CD4-positive, alpha-beta T cell (primary cell): ENCODE results near the gene LRRC75A. TPM values are rescaled to one million over a fixed set of nuclear protein-coding genes. Genes with fewer than 3 reads are reported as not detected.

Source experiments
- ATAC-seq: fragments of 200-7000 bp; cut with Tn5 transposase; one replicate; pipeline ENCODE4 v1.10.0; 2022; ENCODE audit warnings: mild to moderate bottlenecking; ENCODE audit not compliant: poor library complexity
- CTCF ChIA-PET: fragments of 350-600 bp; sonication (Branson Sonifier 250); formaldehyde crosslinking; loops from one replicate; lab custom pipeline; 2021; ENCODE audit warnings: antibody characterized with exemption, inconsistent platforms; lab: Charles Lee
- POLR2A ChIA-PET: fragments of 350-600 bp; sonication (Branson Sonifier 250); formaldehyde crosslinking; loops from one replicate; lab custom pipeline; 2021; ENCODE audit warnings: antibody characterized with exemption, inconsistent platforms; lab: Charles Lee
- DNase-seq, 14 experiments: peaks; one replicate each; pipeline ENCODE4 v3.0.0-alpha.2; 2013 to 2020; ENCODE audit warnings: mixed read lengths in 2 of 14
- H3K27ac ChIP-seq, 2 donors: one replicate each; pipeline versions ENCODE4 v1.5.1 to v1.7.0; 2013; ENCODE audit warnings: low read length in 2 of 2, low read depth in 1 of 2, mild to moderate bottlenecking in 1 of 2
- H3K27me3 ChIP-seq, 2 experiments: 1 replicate in 1 of 2; 2 replicates in 1 of 2; pipeline versions ENCODE4 v1.6.1 to v1.7.0; 2013; ENCODE audit warnings: low read length in 2 of 2, control low read depth in 1 of 2, mild to moderate bottlenecking in 1 of 2, moderate library complexity in 1 of 2; ENCODE audit not compliant: insufficient read depth in 2 of 2, control insufficient read depth in 1 of 2
- H3K36me3 ChIP-seq: one replicate; pipeline ENCODE4 v1.6.1; 2013; ENCODE audit warnings: low read length, control low read depth; ENCODE audit not compliant: insufficient read depth
- H3K4me1 ChIP-seq: one replicate; pipeline ENCODE4 v1.6.1; 2013; ENCODE audit warnings: low read length, control low read depth; ENCODE audit not compliant: insufficient read depth
- H3K4me3 ChIP-seq: one replicate; pipeline ENCODE4 v1.5.1; 2013; ENCODE audit warnings: mild to moderate bottlenecking, low read length, moderate library complexity
- H3K9me3 ChIP-seq, 2 experiments: 1 replicate in 1 of 2; 2 replicates in 1 of 2; pipeline versions ENCODE4 v1.6.1 to v1.7.0; 2013; ENCODE audit warnings: low read length in 2 of 2, mild to moderate bottlenecking in 2 of 2, control low read depth in 1 of 2, moderate library complexity in 1 of 2; ENCODE audit not compliant: control insufficient read depth in 1 of 2, insufficient read depth in 1 of 2
- H3K27ac Mint-ChIP-seq: one replicate; pipeline ENCODE4 v1.8.0; 2020; ENCODE audit warnings: mixed read lengths
- H3K27me3 Mint-ChIP-seq: one replicate; pipeline ENCODE4 v1.8.0; 2021; ENCODE audit warnings: mixed read lengths
- H3K36me3 Mint-ChIP-seq: one replicate; pipeline ENCODE4 v1.8.0; 2021; ENCODE audit warnings: low read depth, mixed read lengths
- H3K4me1 Mint-ChIP-seq: one replicate; pipeline ENCODE4 v1.8.0; 2021; ENCODE audit warnings: low read depth, mixed read lengths
- H3K4me3 Mint-ChIP-seq: one replicate; pipeline ENCODE4 v1.8.0; 2020; ENCODE audit warnings: mild to moderate bottlenecking, mixed read lengths
- H3K9me3 Mint-ChIP-seq: one replicate; pipeline ENCODE4 v1.8.0; 2020; ENCODE audit warnings: mixed read lengths
- CTCF ChIP-seq: fragments of 200-600 bp; IDR thresholded peaks from one replicate; pipeline ENCODE4 v1.8.0; 2022; ENCODE audit warnings: antibody characterized with exemption, mild to moderate bottlenecking
- intact Hi-C, 2 experiments: fragments of 100-400 bp; cut with DNase I in 1 of 2; cut with micrococcal nuclease in 1 of 2; formaldehyde crosslinking; loops; one replicate each; pipeline versions ENCODE4 v1.15.1 to v1.9.0; 2023 to 2025; cut with DNase I, micrococcal nuclease
- total RNA-seq, 174 experiments: library from RNA in 2 of 174; stranded (reverse) in 2 of 174; gene quantifications; one replicate each; pipeline ENCODE4 v1.2.3 and lab custom pipeline; 2021 to 2026

Gene LRRC75A
- total RNA-seq, 2 experiments from 2014 or later: 1.5 to 1.9 TPM

GRCh38 chr17:16493531-16494046 is 1.6 kb upstream of the LRRC75A start:
- H3K9me3 Mint-ChIP-seq: no peaks in the 10 kb centered on the region
- no peaks in the 10 kb centered on the region for H3K36me3 ChIP-seq
- H3K4me3 Mint-ChIP-seq: peak overlapping the region; percentile 30
- H3K27ac Mint-ChIP-seq: no peak overlapping the region
- peaks cover 0 to 10% of the 10 kb centered on the region in 2 experiments for H3K27me3 ChIP-seq
- peaks cover 17% of the 10 kb centered on the region for H3K4me1 ChIP-seq
- no peak for TF ChIP-seq CTCF
- peaks cover 12% of the 10 kb centered on the region for H3K4me1 Mint-ChIP-seq
- no peaks in the 10 kb centered on the region for H3K36me3 Mint-ChIP-seq
- POLR2A ChIA-PET: interaction anchor here (1.0 kb wide), 1 partner anchor 77 kb away, joined by 3 read pairs; no protein-coding TSS in a partner anchor
- ATAC-seq (no peak), DNase-seq (no peak)
- intact Hi-C loops: loop anchor here in 1 of 2 experiments (2.0 to 5.0 kb wide), 2 partner anchors 41 to 56 kb away; no protein-coding TSS in a partner anchor
- no peak overlapping the region for H3K4me3 ChIP-seq
- H3K27ac ChIP-seq: no peak overlapping the region
- peaks cover 4% of the 10 kb centered on the region for H3K27me3 Mint-ChIP-seq
- H3K9me3 ChIP-seq: no peaks in the 10 kb centered on the region
- CTCF ChIA-PET: no interaction called here

- H3K27me3 ChIP-seq: peaks cover 0 to 5% of the 10 kb centered on the region in 2 experiments
- no peaks in the 10 kb centered on the region for H3K36me3 ChIP-seq
- no peak overlapping the region for H3K27ac Mint-ChIP-seq
- ChIA-PET CTCF (interaction anchor here (1.5 kb wide), 1 partner anchor 29 kb away, joined by 3 read pairs; no protein-coding TSS in a partner anchor), POLR2A (interaction anchor here (1.0 to 1.3 kb wide), 2 partner anchors 77 to 92 kb away, joined by 3 read pairs; no protein-coding TSS in a partner anchor)
- H3K36me3 Mint-ChIP-seq: no peaks in the 10 kb centered on the region
- H3K27me3 Mint-ChIP-seq: no peaks in the 10 kb centered on the region
- TF ChIP-seq CTCF: no peak
- peak in 1 of 14 experiments; percentile 3 for DNase-seq
- H3K4me1 Mint-ChIP-seq: peaks cover 12% of the 10 kb centered on the region
- intact Hi-C loops: loop anchor here in 1 of 2 experiments (2.0 to 5.0 kb wide), 2 partner anchors 42 to 56 kb away; no protein-coding TSS in a partner anchor
- ATAC-seq: no peak
- H3K27ac ChIP-seq: no peak overlapping the region
- no peaks in the 10 kb centered on the region for H3K9me3 ChIP-seq
- peak overlapping the region; percentile 42 for H3K4me3 ChIP-seq
- H3K4me3 Mint-ChIP-seq: peak overlapping the region; percentile 89
- no peaks in the 10 kb centered on the region for H3K9me3 Mint-ChIP-seq
- H3K4me1 ChIP-seq: peaks cover 17% of the 10 kb centered on the region
These were observed 879 bp upstream of the LRRC75A start for GRCh38 chr17:16492613-16493530.

GRCh38 chr17:16491131-16491702 is 776 bp downstream of the LRRC75A start:
- ATAC-seq (peak; percentile 35), DNase-seq (peak in 10 of 14 experiments; percentile 4 to 49 (median 20))
- H3K36me3 Mint-ChIP-seq: no peaks in the 10 kb centered on the region
- peaks cover 17% of the 10 kb centered on the region for H3K4me1 ChIP-seq
- no peak overlapping the region for H3K27ac Mint-ChIP-seq
- peaks cover 12% of the 10 kb centered on the region for H3K4me1 Mint-ChIP-seq
- H3K27ac ChIP-seq: no peak overlapping the region
- peak overlapping the region; percentile 51 for H3K4me3 ChIP-seq
- no peaks in the 10 kb centered on the region for H3K27me3 Mint-ChIP-seq
- H3K4me3 Mint-ChIP-seq: peak overlapping the region; percentile 72
- POLR2A ChIA-PET: no interaction called here
- CTCF ChIA-PET: interaction anchor here (1.1 to 1.5 kb wide), 2 partner anchors 30 to 98 kb away, joined by 3 read pairs; no protein-coding TSS in a partner anchor
- intact Hi-C loops: loop anchor here in 1 of 2 experiments (5.0 kb wide), 1 partner anchor 54 kb away; no protein-coding TSS in a partner anchor
- H3K36me3 ChIP-seq: no peaks in the 10 kb centered on the region
- TF ChIP-seq CTCF: no peak
- peaks cover 0 to 5% of the 10 kb centered on the region in 2 experiments for H3K27me3 ChIP-seq
- H3K9me3 ChIP-seq: no peaks in the 10 kb centered on the region
- no peaks in the 10 kb centered on the region for H3K9me3 Mint-ChIP-seq
